Activated gamma-delta T cell treated with Interleukin-2 at 50 U/mL for 16 hours (primary cell): ENCODE data around the gene LRRK1.

Experiments
- DNase-seq: peaks from one replicate; pipeline ENCODE4 v3.0.0-alpha.2; 2020

Gene LRRK1

DNA sequence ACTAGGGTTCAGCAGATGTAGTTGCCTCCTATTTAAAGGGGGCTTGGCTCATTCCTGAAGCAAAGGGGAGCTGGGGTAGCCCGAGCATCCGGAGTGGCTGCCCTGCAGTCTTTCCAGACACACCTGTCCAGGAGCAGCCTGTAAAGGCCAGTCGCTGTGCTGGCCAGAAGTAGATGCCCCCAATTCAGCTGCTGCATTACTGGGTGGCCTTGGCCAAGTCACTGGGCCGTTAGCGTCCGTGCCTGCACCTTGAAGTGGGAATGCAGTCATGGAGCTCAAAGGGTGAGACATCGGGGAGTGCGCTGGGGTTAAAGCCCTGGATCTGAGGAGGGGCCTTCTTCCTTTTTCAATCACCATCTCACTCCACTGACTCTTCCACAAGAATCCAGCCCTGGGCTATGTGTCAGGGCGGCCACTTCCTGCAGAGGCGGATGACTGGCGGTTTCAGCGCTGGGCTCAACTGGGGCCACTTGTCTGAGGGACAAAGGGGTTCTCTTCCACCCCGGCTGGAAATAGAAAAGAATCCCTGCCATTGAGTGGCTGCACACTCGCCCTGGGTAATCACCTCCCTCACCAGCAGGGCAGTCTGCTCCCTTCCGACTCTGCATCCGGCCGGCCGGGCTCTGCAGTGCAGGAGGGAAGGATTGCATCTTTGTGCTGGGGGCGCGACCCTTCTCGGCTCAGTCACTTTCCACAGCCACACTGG is 27.7 kb upstream of the LRRK1 start:
- DNase-seq = no peak

DNA sequence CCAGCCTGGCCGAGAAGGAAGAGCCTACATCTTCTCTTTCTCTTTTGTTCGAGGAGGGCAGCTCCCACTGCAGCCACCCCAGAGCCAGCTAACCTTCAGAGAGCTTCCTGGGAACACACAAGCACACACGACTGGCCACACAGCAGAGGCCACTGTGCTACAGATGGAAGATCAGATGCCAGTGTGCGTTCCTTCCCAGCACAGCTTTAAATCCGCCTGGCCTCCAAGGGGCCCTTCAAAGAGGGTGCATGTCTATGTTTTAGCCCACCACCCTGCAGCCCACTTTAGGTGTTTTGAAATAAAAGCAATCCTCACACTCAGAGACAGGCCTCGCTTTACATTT is 27.2 kb upstream of the LRRK1 start:
- no peak for DNase-seq

DNA sequence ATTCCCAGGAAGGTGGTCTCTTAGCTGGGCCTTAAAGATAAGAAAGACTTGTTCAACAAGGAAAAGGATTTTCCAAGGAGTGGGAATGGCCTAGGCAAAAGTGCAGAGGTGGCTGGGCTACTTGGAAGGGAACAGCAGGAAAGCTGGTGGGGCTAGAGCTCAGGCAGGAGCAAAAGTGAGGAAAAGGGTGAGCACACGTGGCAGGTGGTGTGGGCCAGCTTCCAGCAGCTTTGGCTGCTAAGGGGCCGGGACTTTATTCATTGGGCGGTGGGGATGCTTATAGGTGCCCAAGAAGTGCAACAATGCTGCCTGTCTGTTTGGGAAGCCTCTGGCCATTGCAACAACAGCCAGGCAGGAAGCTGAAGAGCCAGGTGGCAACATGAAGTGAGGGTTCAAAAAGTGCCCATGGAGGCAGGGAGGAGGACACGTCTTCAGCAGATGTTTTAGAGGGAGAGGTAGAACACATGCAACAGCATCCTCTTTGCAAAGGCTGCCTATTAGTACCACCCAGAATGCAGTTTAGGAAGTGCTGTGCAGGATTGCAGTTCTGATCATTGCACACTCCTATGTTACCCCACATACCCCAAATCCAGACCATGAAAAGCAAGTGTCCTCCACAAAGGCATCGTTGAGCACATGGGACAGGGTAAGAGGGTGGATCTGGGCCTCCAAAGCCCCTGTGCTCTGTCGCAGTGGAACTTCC is 25.7 kb upstream of the LRRK1 start:
- DNase-seq = no peak

DNA sequence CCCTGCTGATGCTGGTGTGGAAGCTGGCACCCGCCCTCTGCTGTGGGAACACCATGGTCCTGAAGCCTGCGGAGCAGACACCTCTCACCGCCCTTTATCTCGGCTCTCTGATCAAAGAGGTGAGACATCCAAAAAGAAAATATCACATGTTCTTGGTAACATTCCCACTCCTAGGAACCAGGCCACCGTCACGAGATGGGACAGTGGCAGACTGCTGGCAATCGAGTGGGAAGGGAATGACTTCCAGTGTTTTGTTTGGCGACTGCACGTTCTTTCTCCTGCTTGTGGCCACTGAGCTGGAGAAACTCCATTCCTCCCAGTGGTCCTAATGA is 25.2 kb upstream of the LRRK1 start:
- no peak for DNase-seq

DNA sequence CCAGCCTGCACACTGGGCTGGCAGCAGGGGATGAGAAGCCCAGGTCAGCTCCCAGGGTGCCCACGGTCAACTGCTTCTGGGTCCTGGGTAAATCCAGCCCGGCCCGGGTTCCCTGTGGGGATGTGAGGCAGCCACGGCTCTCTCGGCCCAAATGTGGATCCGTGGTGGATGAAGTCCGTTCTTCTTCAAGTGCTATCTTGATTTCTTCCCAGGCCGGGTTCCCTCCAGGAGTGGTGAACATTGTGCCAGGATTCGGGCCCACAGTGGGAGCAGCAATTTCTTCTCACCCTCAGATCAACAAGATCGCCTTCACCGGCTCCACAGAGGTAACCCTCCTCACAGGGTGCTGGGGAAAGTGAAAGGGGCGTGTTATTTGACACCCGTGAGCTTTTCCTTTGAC is 23.4 kb upstream of the LRRK1 start:
- no peak for DNase-seq

DNA sequence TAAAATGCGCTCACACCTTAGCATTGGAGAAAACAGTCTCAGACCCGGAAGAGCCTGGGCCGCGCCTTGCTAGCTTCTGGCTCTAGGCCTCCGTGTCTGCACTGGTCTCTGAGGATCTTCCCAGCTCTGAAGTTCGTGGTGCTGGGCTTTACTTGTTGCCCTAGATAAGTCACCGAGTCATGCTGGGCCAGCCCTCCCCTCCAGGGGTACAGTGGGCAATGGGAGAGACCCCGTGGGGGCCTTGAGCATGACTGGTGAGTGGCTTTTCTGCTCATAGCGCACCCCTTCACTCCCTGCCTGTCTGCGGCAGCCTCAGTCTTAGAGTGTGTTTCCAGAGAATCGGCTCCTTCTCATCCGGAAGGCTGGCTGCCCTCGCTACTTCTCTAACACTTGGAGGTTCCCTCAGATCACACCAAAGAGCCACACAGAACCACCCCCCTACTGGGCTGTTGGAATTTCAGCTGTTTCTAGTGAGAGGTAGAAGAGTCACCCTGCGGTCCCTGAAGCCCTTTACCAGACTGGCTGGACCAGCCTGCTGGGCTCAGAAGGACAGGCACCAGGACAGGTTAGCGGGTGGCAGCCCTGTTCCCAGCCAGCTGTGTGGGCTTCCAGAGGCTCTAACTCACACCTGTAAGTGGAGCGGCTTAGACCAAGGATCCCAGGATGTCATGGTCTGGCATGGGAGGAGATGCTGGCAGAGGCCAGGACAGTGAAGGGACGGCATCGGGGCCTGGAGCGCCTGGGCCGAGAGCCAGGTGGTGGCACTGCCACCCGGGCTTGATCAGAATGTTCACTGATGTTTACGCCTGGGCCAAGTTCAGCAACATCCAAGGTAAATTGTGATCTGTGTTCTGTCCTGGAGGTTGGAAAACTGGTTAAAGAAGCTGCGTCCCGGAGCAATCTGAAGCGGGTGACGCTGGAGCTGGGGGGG is 21.7 kb upstream of the LRRK1 start:
- no peak for DNase-seq

DNA sequence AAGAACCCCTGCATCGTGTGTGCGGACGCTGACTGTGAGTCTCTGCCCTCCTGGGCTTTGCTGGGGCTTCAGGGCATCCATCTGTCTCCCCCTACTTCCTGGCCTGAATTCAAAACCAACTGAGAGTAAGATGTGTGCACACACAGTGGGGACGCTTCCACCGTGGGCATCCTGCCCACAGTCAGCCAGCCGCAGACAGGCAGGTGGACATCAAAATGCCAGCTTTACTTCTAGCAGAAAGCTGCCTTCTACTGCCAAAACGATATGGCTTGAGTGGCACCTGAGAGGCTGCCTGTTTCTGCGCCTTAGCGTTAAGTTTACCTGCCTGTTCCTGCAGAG is 21.0 kb upstream of the LRRK1 start:
- no peak for DNase-seq

DNA sequence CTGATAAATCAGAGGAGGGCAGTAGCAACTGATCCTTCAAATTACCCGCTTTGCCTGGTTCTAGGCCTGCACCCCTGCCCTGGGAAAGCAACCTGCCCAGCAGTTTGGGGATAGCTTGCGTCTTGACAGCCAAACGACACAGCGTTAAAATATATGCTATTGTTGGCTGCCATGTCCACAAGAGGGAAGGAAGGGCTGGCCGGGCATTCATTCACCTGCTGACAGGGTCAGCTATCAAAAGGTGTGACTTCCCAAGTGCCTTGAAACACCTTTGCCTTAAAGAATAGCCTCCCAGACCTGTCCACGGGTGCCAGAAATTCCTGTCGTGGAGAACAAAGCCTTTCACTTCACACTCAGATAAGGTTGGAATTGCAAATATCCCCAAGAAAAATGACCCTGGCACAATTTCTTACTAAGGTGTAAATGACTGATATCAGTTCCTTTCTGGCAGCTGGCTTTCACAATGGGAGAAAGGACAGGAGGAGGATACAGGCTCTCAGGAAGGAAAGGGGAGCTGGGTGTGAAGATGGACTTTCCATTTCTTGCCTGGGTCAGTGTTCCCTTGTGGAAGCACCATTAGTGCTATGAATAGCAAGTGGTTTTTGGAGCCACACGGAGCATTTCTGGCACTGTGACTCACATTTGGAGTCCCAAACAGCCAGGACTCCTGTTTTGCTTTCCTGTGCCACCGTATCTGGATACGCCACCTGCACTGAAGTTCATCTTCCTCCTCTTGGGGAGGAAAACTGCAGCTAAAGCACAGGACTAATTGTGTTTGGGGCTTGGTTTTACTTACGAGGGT is 20.3 kb upstream of the LRRK1 start:
- no peak for DNase-seq

DNA sequence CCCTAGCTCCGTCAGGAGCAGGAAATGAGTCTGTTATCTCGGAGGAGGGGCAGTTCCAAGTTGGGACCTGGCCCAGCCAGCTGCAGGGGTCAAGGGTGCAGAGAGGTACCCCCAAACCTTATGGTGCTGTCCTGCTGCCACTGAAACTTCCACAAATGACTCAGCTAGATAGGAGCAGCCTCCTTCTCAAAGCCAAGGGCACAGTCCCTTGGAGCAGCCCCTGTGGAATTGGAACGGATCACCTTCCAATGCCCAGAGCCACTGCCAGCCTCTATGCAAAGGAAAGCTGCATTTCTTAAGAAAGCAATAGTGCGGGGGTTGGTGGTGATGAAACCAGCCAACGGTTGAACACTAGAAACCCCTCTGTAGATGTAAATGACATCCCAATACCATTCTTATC is 19.6 kb upstream of the LRRK1 start:
- no peak for DNase-seq

DNA sequence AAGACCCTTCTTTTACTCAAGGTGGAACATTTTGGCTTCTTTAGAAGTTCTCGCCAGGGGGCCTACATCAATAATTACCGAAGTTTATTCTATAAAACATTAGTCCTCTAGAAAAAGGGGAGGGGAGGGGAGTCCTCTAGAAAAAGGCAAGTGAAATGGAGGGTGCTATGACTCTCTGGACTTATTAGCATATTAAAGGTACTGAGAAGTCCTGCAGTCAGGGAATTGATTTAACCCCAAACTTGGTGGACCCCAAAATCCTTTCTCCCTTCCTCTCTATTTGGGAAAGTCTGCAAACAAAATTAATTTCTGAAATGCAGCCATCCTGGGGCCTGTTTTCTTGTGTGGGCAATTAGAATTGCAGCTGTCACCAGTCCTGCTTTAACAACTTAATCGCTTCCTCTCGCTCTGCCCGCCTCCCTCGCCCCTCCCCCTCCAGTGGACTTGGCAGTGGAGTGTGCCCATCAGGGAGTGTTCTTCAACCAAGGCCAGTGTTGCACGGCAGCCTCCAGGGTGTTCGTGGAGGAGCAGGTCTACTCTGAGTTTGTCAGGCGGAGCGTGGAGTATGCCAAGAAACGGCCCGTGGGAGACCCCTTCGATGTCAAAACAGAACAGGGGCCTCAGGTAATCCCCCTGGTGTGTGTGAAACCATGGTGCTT is 18.9 kb upstream of the LRRK1 start:
- no peak for DNase-seq

DNA sequence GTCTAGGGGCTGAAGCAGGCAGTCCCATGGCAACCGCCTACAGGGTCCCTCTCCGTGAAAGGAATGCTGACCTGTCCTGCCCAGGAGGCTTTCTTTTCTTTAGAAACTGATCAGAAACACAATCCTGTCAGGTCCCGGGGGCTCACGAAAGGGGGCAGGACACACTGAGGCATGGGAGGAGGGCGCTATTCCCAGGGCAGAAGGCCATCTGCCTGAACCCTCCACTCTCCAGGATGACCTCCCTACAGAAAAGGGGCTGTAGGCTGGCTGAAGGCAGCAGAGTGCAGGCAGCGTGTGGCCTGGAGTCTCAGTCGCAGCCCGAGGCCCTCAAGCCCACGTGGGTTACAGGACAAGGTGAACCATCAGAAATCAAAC is 18.4 kb upstream of the LRRK1 start:
- no peak for DNase-seq

DNA sequence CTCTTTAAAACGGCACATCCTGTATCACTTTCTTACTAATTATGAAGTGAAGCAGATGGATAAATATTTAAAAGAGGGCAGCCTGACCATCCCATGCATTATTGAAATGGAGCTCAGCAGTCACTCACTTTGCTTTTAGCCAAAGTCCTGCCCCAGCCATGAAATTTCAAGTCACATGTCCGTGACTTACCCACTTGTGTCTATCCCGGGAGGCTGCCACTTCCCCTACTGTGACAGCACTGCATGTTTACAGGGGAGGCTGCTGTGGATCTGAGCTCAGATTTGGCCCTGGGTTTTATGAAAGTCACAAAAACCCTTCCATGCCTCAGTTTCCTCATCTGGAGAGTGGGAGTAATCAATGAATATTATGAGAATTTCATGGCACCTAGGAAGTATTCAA is 17.9 kb upstream of the LRRK1 start:
- no peak for DNase-seq

DNA sequence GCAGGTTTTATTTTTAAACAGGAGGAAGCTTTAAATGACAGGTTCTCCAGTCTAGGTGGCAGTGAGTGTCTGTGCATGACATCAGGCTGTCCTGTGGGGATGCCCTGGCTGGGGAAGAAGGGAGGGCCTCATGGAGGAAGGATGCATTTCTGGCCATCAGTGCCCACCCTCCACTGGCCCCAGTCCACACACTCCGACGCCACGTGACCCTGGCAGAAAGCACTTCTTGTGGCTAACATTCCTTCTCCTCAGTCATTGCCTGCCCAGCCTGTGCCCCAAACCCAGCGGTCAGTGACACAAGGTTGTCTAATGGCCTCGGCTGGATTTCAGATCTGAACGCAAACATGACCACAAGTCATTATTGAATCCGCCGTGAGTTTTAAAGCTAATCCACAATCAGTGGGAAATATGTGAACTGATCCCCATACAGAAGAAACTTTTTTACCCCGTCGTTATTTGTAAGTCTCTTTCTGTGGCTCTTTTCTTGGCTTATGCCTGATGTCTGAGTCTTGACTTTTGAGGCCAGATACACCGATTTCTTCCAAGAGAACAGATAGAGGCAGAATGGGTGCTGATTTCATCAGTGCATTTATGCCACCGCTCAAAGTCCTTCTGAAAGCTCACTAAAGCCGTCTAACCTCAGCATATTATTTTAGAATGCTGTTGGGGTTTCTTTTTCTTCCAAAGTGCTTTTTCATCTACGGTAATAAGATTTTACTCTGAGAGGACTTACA is 17.3 kb upstream of the LRRK1 start:
- DNase-seq = no peak

DNA sequence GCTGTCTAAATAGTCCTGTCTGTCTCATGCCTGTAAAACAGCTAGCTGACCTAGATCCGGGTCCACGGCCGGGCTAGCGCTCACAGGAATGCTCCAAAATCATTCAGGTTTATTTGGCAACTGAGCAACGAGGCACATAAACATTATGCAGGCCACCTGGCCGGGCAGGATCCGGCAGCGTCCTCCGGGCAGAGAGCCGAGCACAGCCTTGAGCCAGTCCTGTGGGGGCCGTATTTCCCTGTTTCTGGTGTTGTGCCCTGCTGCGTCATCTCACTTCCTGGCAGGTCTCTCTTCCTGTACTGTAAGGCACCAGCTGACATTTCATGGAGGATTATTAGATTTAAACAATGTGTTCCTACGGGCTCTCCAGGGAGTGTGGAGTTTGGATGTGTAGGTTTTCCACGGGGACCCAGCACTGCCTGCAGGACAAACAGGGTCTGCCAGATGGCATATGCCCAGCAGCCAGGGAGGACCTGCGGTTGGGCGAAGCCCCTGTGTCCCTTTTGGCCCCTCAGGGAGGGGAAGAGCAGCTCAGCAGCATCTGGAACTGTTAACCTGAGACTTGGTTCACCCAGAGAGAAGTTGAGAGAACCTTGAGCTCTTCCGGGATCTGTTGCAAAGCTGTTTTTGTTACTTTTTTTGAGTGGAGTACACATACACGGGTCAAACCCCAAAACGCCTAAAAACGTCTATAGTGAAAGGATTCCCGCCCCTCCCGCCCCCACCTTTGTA is 16.6 kb upstream of the LRRK1 start:
- no peak for DNase-seq

DNA sequence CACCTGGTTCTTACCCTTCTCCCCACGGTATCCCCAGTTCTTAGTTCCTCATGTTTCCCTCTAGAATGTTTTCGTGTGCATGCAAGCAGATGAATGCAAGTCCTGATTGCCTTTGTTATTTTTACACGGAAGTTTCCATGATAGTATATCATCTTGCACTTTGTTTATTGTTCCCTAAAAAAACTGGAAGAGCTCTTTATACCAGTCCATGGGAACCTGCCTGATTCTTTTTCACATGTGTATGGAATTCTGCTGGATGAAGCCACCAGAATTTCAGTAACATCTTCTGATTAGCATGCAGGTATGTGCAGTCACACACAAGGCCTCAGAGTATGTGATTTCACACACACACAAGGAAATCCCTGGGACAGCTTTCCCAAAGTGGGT is 16.0 kb upstream of the LRRK1 start:
- DNase-seq = no peak

DNA sequence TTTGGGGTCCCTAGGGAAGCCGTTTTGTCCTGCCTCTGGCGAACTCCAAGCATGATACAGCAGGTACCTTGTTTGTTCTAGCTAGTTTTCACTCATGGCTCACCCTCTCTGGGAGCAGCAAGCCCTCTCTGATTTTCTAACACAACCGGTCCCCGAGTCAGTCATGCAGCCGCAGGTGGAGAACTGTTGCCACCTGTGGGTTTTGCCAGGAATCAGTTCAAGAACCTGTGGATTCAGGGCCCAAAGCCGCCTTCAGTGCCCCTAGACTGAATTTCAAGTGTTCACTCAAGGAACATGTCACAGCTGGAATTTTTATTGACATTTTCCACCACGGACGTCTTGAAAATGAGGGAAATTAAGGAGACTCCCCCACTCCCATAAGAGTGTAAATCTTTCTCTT is 13.3 kb upstream of the LRRK1 start:
- no peak for DNase-seq

DNA sequence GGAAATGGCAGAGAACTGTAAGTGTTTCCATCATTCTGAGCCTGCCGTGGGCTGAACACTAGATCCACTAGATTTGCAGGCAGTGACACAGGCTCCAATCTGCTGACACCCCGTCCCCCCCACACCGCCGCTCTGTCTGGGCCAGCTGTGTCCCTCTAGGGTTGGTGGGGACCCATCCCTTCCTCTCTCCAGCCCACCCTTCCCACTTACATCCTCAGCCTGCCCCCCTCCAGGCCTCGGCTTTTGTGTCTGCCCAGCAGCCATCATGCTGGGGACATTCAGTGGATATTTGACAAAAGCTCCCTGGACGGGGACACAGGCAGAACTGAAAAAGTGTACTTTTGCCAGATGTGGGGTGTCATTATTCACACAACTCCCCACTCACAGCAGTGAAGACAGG is 10.7 kb upstream of the LRRK1 start:
- no peak for DNase-seq

DNA sequence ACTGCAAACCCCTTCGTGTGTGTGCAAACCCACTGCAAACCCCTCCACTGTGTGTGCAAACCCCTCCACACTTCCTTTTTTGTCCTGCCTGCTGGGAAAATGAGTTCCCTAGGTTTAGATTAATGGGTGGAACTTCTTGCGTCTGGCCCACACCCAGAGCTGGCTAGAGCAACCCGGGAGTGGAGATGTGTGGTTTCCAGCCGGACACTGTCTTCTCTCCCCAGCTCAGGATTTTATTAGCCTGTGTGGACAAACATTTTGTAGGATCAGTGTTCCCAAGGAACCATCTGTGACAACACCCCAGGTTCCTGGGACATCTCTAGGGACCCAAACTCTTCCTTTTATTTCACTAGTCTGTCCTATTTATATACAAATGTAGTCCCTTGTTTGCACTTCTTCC is 9.6 kb upstream of the LRRK1 start:
- no peak for DNase-seq

DNA sequence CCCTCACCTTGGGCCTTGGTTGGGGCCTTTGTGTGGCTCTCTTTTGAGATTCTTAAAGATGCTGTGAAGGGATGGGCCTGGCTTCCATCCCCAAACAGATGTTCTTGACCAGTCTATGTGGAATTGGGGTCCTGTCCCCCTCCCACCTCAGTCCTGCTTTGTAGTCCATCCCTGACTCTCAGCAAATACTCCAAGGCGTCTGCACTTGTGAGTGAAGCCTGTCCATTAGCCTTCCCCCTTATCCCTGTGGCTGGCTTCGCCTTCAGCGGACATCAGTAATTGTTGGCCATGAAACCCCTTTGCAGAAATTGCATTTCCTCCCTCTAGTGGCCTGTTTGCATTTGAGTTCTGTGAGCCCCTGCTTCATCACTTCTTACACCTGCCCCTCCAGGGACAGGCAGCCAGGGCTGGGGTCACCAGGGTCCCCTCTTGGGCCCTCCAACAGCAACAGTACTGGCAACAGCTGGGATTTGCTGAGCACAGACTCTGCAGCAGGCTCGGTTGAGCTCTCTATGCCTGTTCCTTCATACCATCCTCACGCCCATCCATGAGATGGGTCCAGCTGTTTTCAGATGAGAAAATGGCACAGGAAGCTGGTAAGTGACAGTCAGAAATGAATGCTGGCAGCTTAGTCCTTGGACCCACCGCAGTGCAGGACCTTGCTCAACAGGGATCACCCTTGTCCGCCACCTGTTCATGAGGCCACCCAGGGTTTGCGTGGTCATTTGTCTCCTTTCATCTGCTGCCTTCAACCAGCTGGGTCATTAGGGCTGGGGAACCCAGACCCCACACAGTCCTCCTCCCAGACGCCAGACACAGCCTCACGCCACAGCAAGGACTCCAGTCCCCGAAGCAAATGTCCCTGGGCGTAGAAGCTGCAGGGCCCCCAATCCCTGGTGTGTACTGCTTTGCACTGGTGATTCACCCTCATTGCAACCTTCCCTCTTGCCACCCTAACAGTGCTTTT is 8.9 kb upstream of the LRRK1 start:
- no peak for DNase-seq

DNA sequence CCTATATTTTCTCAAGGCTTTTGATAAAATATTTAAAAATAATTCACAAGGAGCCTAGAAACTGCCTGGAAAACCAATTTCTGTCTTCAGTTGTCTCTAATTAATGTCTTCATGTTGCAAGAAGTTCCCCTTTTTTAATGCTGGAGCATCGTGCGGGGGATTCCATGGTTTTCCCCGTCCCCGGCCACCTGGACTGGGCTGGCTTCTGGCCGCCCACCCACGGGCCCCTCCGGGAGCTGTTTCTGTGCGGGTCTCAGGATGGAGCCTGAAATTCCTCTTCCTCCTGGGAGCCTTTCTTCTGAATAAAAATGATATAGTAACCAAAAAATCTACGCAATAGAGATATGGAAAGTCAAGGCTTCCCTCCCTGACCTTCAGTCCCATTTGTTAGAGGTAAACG is 8.1 kb upstream of the LRRK1 start:
- DNase-seq = no peak
